HG03571 (cell line): ENCODE results near the gene RCCD1.

Experiments used
- ATAC-seq: cut with Tn5 transposase; IDR thresholded peaks from one replicate; pipeline ENCODE4 v1.9.1; 2021; ENCODE audit not compliant: unreplicated experiment

The RCCD1 gene

DNA sequence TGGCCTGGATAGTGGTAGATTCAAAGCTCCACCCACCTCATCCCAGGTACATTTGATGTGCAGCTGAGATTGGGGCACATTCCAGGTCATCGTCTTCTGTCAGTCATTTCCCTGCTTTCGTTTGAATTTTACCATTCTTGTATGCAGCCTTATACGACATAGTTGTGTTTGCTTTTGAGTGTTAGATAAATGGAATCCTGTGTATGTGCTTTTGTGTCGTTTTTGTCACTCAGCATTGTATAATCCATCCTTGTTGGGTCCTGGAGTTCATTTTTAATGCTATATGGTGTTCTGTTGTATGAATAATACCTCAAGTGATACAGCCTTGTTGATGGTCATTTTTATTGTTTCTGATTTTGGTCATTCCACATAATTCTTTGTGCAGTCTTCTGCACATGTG, 7.3 kb downstream of the RCCD1 start:
- ATAC-seq, result no peak

DNA sequence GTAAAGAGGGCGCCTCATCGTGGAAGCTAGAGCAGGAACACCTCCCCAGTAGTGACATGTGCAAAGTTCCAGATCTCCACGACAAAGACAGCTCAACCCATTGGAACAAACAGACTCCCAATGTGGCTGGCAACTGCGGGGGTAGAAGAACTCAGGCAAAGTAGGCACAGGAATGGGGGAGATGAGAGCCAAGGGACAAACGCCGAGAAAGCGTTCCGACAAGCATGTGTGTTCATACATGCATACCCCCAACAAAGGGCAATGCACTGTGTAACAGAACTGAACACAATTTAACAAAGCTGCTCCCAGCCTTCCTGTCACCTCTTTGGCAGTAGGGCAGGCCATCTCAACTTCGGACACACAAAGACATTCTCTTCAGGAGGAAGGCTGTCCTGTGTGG, 11.6 kb downstream of the RCCD1 start:
- no peak for ATAC-seq

DNA sequence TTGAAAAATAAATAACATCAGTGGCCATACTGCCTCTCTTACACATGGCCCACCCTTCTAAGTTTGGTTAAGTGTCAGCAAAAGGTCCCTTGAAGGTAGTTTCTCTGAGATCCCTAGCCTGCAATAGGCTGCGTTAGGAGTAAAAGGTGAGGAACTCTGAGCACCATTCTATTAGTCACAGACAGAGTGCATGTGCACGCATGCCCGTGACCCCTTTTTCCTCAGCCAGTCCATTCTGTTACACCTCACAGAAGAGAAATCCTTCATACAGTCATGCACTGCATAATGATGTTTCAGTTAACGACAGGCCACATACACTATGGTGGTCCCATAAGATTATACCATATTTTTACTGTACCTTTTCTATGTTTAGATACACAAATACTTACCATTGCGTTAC, 12.5 kb downstream of the RCCD1 start:
- no peak for ATAC-seq

DNA sequence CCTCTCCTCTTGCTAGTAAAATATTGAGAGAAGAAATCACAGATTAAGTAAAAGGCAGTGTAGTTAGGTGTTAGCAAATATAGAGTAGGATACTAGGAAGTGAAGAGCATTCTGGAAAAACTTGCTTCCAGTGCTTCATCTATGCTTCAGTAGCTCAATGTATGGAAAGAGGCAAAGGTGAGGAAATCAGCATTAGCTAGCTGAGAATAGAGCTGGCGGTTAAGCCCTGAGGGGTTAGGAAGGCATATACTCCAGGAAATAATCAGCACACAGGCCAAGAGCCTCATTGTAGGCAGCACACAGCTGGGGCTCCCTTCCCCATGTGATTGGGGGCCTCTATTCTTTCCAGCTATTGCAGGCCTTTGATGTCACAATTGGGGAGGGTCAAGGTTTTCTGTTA, 13.8 kb downstream of the RCCD1 start:
- ATAC-seq, result no peak

DNA sequence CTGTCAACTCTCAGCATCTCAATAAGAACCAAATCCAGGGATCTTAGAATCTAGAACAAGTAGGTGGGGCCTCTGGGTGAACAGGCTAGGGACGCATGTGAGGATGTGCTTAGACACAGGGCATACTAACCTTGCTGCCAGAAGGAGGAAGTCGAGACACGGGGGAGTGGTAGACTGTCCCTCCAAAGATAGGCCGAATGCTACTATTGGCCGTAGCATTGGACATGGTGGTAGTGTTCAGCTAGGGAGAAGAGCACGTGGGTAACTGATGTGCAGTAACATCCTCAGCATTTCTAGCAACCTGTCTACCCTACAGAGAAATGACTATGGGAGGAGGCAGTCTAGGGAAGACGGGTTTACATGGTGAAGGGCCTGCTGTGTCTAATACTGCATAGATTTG, 15.6 kb downstream of the RCCD1 start:
- ATAC-seq, result no peak

DNA sequence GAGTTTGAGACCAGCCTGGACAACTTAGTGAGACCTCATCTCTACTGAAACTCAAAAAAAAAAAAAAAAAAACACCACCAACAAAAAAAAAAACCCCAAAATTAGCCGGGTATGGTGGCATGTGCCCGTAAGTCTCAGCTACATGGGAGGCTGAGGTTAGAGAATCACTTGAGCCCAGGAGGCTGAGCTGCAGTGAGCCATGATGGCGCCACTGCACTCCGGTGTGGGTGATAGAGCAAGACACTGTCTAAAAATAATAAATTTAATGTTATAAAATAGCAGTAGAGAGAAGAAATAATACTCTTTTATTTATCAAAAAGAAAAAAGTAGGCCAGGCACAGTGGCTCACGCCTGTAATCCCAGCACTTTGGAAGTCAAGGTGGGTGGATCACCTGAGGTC, 17.4 kb downstream of the RCCD1 start:
- ATAC-seq, result no peak

DNA sequence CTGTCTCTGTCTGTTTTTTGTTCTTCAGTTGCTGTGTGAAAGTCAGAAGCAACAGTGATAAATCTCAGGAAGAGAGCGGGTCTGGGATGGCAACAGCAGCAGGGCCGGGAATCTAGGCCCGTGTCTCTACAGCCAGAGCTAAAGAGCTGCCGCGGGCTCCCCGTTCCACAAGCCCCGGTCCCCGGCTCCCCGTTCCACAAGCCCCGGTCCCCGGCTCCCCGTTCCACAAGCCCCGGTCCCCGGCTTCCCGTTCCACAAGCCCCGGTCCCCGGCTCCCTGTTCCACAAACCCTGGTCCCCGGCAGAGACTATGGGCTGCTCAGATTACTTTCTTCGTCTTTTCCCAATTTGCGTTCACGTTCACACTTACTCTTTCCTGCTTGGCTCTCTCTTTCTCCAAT, 19.5 kb downstream of the RCCD1 start:
- no peak for ATAC-seq

DNA sequence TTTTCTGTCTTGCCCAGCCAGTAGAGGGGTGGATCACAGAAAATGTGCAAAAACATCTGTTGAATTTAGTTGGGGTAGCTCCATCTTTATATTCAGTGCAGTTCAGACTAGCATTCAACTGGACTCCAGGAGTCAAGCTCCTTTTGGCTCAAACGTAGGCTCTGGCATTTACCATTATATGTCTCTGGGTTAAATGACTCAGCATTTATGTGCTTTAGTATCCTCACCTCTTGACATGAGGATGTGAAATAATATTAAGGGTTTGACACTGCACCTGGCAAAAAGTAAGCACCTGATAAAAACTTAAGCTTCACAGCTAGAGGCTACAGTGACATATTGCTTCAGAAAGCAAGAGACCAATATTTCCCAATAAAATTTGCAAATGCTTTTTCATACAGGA, 24.9 kb downstream of the RCCD1 start:
- ATAC-seq, result no peak

DNA sequence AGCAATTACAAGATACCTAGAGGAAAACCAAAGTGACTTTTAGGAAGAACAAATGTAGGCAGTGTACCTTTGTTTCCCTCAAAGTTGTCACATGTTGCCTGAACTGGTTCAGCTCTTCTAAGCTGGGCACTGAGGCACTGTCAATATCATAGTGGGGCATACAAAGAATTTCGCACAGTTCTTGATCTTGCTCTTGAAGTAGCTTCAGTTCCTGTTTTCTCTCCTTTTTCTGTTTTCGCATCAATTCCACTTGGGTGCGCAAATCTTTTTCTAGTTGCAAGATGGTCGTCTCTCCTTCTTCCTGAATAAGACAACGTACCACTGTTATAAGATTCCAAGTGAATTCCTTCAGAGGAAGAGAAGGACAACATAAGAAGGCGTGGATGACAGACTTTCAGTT, 27.0 kb downstream of the RCCD1 start:
- ATAC-seq, result peak; percentile 58

DNA sequence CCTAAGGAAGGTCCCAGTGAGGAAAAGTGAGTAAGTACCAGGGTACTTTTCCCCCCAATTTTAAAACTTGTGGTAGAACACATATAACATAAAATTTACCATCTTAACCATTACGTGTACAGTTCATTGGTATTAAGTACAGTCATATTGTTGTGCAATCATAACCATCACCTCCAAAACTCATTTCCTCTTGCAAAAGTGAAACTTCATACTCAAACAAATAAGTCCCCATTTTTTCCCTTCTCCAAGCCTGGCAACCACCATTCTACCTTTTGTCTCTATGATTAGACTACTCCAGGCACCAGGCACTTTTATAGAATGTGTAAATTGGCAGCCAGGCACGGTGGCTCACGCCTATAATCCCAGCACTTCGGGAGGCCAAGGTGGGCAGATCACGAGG, 27.5 kb downstream of the RCCD1 start:
- no peak for ATAC-seq

DNA sequence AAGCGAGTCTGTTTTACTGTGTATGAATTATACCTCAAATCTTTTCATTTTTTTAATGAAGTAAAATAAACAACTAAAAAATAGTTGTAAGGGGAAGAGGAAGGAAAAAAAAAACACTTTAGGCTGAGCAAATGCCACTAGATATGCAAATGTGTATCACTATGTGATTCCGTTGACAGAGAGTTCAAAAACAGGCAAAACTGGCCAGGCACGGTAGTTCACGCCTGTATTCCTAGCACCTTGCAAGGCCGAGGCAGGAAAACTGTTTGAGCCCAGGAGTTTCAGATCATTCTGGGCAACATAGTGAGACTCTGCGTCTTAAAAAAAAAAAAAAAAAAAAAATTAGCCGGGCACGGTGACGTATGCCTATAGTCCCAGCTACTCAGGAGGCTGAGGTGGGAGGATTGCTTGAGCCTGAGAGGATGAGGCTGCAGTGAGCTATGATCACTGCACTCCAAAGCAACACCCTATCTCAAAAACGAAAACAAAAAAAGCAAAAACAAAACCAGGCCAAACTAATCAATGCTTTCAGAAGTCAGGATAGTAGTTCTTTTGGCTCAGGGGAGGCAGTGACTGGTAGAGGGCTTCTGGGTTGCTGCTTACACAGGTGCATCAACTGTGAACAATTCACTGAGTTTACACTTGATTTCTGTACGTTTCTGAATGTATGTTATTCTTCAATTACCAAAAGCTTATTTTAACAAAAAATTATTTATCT, 32.3 kb downstream of the RCCD1 start:
- no peak for ATAC-seq

DNA sequence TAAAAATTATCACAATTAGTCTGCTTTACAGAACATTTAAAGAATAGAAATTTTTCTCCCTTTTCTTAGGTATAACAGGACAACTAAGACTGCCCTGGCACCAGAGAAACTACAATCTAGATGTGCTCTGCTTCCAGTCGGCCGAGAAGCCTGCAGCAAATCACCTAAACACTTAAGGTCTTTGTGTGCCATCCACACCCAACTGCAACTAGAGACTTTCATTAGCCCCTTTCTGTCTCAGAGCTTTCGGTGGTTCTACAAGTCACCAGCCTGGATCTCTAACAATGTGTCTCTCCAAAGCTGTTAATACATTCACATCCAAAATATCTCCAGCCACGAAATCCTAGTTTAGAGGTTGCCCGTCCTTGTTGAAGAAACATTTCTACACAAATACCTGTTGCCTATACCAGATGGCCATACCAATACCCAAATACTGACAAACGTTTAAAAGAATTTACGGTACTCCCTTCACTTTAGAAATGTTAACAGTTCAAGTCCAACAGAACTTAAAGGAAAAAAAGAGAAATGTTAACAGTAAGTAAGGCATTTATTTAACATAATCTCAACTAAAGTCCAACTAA, 33.0 kb downstream of the RCCD1 start:
- no peak for ATAC-seq

DNA sequence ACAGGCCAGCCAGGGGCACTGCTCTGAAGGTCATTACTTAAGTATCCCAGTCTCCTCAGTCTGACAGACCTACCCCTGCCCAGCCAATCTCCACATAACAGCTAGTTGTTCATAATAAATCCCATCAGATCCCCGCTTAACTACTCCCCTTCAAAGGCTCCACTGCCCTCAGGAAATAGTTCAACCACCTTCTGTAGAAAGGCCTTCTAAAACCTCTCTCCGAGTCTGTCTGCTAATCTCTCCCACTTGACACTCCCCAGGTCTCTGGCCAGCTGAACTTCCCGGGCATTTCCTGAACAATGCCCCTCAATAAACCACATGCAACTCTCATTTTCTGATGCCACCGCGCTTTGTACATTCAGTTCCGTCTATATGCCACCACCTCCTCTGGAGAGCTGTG, 33.6 kb downstream of the RCCD1 start:
- ATAC-seq, result no peak

DNA sequence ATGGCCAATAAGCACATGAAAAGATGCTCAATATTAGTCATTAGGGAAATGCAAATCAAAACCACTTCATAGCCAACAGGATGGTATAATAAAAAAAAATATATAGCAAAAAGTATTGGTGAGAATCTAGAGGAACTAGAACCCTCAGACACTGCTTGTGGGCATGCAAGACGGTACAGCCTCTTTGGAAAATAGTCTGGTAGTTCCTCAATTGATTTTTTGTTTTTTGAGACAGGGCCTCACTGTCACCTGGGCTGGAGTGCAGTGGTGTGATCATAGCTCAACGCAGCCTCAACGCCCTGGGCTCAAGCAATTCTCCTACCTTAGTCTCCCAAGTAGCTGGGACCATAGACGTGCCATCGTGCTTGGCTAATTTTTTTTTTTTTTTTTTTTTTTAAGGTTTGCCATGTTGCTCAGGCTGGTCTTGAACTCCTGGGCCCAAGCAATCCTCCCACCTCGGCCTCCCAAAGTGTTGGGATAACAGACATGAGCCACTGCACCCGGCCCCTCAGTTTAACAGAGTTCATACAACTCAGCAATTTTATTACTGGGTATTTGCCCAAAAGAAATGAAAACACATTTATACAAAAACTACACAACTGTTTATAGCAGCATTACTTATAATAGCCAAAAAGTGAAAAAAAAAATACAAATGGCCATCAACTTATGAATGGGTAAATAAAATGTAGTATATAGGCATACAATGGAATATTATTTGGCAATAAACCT, 34.5 kb downstream of the RCCD1 start:
- no peak for ATAC-seq

DNA sequence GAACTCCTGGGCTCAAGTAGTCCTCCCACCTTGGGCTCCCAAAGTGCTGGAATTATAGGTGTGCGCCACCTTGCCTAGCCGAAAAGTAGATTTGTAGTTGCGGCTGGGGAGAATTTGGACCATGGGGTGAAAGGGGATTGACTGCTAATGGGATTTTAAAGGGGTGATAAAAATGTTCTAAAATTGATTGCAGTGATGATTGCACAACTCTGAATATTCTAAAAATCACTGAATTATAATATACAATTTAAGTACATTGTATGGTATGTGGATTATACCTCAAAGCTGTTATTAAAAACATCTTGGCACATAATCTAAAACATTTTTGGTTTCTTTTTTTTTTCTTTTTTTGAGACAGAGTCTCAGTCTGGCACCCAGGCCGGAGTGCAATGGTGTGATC, 35.8 kb downstream of the RCCD1 start:
- ATAC-seq, result no peak

DNA sequence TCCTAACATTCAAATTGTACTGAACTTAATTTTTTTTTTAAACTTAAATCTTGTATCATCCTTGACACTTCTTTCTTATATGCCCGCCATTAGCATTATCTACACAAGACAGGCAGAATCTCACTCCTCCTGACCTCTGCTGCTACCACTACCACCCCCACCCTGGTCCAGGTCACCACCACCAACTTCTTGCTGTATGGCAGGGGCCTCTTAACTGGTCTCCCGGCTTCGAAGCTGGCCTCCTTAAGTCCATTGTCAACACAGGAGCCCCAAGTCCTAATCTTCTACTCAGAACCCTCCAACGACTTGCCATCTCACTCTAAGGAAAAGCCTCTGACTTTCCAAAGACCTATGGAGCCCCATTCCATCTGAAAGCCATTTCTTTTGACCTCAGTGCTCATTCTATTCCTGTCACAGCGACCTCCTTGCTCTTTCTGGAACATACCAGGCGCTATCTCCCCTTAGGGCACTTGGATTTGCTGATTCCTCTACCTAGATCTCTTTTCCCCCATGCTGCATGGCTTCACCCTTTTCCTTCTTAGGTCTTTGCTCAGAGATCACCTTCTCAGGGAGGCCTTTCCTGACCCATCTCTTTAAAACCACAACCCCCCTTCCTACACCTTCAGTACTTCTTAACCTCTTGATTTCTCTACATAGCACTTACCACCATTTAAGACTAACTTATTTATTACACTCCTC, 37.1 kb downstream of the RCCD1 start:
- no peak for ATAC-seq

DNA sequence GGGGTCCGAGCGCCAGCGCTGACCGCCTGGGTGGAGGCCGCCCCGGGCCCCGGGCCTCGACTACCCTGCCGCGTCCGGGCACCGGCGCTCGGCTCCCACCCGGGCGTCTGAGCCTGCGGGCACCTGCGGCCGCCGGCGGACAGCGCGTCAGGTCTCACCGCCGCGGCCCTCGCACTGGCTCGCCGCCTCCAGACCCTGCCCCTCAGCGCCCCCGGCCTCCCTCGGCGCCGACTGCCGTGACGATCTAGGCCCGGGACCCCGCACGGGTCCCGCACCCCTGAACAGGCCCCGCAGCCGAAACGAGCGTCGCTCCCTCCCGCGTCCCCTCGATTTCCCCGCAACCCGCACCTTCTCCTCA, 39.4 kb downstream of the RCCD1 start:
- peak; percentile 13 for ATAC-seq

DNA sequence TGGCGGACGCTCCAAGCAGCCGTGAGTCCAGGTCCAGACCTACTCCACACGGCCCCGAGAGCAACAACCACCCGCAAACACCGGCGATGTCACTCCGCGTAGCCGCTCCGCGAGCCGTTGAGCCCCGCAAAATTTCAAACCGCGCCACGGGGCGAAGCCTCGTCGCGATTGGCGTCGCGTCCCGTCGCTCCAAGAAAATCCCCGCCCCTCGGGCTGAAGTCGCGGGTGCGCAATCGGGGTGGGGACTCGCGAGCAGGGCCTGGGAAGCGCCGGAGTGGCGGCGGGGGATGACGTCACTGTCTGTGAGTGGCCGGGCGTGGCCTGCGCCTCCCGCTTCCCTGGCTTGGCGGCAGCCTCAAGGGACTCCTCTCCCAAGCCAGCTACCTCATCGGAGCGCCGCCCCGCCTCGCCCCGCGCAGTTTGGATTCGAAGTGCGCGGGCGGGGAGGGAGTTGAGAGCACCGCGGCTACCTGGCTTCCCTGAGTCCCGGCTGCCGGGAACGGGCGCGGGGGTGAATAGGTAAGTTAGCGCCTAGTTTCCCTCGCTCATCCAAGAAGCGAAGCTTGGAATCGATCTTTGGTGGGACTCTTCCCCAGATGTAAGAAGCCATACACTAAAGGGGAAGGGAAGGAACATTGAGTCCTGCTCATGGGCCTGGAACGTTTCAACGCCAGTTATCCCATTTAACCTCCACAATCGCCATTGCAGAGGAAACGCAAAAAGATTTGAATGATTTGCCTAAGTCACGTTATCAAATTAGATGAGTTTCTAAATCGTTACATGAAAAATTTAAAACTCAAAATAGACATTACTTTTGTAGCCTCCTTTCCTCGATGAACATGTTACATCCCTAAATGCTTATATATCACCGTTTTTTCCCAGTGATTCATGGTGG, 40.0 kb downstream of the RCCD1 start, which contains the start of gene PRC1:
Gene PRC1, minus strand, starts transcription at position 119 of the 895 bp plus-strand sequence. Its CDS starts 118 bp downstream, at position 1.
- peak; percentile 94 for ATAC-seq

DNA sequence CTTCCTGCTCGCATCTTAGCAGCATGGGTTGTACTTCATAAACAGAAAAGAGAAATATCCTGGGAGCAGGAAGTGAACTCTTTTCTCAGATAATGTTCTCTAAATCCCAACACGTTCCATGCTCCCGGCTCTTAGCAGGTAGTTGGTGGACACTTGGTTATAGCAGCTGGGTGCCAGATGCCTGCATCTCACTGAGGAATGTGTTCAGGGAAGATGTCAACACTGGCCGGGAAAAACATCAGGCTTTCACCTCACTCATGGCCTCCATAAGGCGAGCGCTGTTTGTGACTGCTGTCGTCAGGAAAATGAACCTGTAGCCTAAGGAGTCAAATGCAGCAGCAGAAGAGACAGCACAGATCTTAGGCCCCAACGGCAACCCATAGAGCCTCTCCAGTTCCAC, 44.1 kb downstream of the RCCD1 start:
- ATAC-seq, result no peak

DNA sequence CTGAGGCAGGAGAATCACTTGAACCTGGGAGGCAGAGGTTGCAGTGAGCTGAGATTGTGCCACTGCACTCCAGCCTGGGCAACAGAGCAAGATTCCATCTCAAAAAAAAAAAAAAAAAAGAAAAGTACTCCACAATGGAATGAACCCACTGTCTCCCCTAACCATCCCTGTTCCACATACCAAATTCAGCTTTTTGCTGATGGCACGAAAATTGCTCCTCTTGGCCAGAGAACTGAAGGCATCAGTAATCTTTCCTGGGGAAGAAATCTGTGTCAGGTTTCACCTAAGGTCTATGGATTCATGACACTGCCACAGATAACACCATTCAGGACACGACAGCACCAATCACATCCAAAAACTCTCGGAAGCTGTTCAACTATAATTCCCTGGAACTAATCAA, 46.5 kb downstream of the RCCD1 start:
- ATAC-seq, result no peak

DNA sequence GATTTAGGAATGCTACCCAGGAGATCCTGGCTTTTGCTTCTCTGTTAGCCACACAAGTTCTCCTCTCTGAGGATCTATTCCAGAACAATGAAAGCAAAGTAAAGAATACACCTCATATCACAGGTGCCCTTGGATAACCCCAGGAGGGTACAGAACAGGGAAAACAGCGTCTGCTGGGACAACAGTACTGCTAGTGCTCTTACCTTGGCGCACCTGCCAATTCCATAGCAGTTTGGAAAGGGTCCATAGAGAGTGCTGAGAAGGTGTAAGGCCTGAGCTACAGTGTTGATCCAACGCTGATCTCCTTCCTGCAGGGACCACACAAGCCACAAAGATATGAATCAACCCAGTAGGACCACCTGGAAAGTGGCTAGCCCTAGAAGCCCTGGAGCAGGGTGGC, 52.6 kb downstream of the RCCD1 start:
- ATAC-seq, result no peak
